ENCODE data around the gene RNF115. TPM values are rescaled to one million over a fixed set of nuclear protein-coding genes. Genes with fewer than 3 reads are reported as not detected.

The RNF115 gene
- polyA plus RNA-seq, 1 donor from 2014 or later: 22.3 TPM

DNA sequence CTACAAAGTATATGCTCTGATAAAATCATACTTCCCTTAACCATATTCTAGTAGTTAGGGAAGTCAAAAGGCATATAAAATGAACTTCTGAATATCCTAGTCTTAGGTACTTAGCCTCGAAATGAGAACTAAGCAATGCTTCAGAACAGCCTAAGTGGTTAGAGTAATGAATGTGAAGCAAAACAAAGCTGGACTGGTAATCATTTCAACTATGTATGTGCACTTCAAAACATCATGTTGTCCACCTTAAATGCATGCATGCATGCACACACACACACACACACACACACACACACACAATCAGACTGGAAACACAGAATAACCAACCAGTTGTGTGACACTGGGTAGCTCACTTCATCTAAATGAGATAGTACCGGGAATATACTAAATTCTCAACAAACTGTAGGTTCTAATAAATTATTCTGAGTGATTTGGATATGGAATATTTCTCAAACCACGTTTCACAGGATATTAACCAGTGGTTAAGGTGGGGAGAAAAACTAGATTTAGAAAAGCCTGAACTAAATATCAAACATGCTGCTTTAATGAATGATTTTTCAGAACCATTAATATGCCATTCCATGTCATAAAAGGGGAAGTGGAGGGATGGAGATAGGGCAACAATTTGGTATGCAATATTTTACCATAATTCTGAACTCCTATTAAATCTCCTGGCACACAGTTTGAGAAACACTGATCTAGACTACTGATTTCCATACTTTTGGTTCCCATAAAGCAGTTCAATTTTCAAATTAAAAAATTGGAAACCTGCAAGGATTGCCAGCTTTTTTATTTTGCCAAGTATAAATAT, 19.5 kb downstream of the RNF115 start:
- TF ChIP-seq EZH2 (IDR thresholded peaks at IDR 0.05; ENCODE audit: borderline replicate concordance, insufficient read depth, low read length, poor library complexity, severe bottlenecking) (no peak), SMC3 (conservative IDR thresholded peaks at IDR 0.05; ENCODE audit: poor library complexity) (no peak), EP300 (conservative IDR thresholded peaks at IDR 0.05; ENCODE audit: poor library complexity, severe bottlenecking) (no peak), REST (IDR thresholded peaks at IDR 0.05; ENCODE audit: borderline replicate concordance) (no peak), TAF1 (IDR thresholded peaks at IDR 0.05; ENCODE audit: low read depth) (no peak), POLR2AphosphoS5 (IDR thresholded peaks at IDR 0.05) (no peak), RAD21 (conservative IDR thresholded peaks at IDR 0.05) (no peak), MXI1 (conservative IDR thresholded peaks at IDR 0.05; ENCODE audit: poor library complexity, severe bottlenecking) (no peak)
- TF ChIP-seq, protein P1, sequence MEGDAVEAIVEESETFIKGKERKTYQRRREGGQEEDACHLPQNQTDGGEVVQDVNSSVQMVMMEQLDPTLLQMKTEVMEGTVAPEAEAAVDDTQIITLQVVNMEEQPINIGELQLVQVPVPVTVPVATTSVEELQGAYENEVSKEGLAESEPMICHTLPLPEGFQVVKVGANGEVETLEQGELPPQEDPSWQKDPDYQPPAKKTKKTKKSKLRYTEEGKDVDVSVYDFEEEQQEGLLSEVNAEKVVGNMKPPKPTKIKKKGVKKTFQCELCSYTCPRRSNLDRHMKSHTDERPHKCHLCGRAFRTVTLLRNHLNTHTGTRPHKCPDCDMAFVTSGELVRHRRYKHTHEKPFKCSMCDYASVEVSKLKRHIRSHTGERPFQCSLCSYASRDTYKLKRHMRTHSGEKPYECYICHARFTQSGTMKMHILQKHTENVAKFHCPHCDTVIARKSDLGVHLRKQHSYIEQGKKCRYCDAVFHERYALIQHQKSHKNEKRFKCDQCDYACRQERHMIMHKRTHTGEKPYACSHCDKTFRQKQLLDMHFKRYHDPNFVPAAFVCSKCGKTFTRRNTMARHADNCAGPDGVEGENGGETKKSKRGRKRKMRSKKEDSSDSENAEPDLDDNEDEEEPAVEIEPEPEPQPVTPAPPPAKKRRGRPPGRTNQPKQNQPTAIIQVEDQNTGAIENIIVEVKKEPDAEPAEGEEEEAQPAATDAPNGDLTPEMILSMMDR (IDR thresholded peaks at IDR 0.05; ENCODE audit: poor library complexity, severe bottlenecking): no peak
- H4K20me1 ChIP-seq (ENCODE audit: insufficient read depth): no peaks in the 10 kb centered on the region
- H3K9ac ChIP-seq (ENCODE audit: low read length): no peak overlapping the region
- H3F3A ChIP-seq (ENCODE audit: insufficient read depth, low read length, poor library complexity, severe bottlenecking): no peaks in the 10 kb centered on the region
- H3K9me3 ChIP-seq (ENCODE audit: low read length): no peaks in the 10 kb centered on the region
- peaks cover 11% of the 10 kb centered on the region for H3K79me2 ChIP-seq (replicated peaks; ENCODE audit: insufficient read depth, low read length)
- no peak overlapping the region for H2AFZ ChIP-seq (ENCODE audit: low read depth, low read length)
- no peaks in the 10 kb centered on the region for H3K9me2 ChIP-seq (ENCODE audit: insufficient read depth, low read length)
- no peaks in the 10 kb centered on the region for H3K27me3 ChIP-seq (ENCODE audit: insufficient read depth, low read depth, low read length)
- H3K27ac ChIP-seq (ENCODE audit: low read length): no peak overlapping the region
- H3K4me3 ChIP-seq (ENCODE audit: low read length): no peak overlapping the region
- H3K36me3 ChIP-seq (ENCODE audit: insufficient read depth, low read length): no peaks in the 10 kb centered on the region
- no peak overlapping the region for H3K4me2 ChIP-seq (ENCODE audit: low read length)

DNA sequence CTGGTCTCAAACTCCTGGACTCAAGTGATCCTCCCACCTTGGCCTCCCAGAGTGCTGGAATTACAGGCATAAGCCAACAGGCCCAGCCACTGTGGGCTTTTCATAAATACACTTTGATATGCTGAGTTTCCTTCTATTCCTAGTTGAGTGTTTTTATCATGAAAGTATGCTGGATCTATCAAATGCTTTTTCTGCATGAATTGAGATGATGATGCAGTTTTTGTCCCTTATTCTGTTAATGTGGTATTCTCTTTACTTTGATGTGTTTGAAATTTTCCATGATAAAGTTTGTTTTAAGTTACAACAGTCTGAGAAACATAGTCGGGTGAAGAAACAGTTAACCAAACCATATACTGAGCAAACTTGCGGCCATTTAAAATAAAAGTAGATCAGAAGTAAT, 24.1 kb downstream of the RNF115 start:
- peaks cover 12% of the 10 kb centered on the region for H3K79me2 ChIP-seq (replicated peaks; ENCODE audit: insufficient read depth, low read length)
- no peak overlapping the region for H3K4me3 ChIP-seq (ENCODE audit: low read length)
- H3K9me2 ChIP-seq (ENCODE audit: insufficient read depth, low read length): no peaks in the 10 kb centered on the region
- TF ChIP-seq RAD21 (conservative IDR thresholded peaks at IDR 0.05) (no peak), TAF1 (IDR thresholded peaks at IDR 0.05; ENCODE audit: low read depth) (no peak), EP300 (conservative IDR thresholded peaks at IDR 0.05; ENCODE audit: poor library complexity, severe bottlenecking) (no peak), REST (IDR thresholded peaks at IDR 0.05; ENCODE audit: borderline replicate concordance) (no peak), SMC3 (conservative IDR thresholded peaks at IDR 0.05; ENCODE audit: poor library complexity) (no peak), EZH2 (IDR thresholded peaks at IDR 0.05; ENCODE audit: borderline replicate concordance, insufficient read depth, low read length, poor library complexity, severe bottlenecking) (no peak), MXI1 (conservative IDR thresholded peaks at IDR 0.05; ENCODE audit: poor library complexity, severe bottlenecking) (no peak)
- no peaks in the 10 kb centered on the region for H3F3A ChIP-seq (ENCODE audit: insufficient read depth, low read length, poor library complexity, severe bottlenecking)
- no peak overlapping the region for H2AFZ ChIP-seq (ENCODE audit: low read depth, low read length)
- no peaks in the 10 kb centered on the region for H3K9me3 ChIP-seq (ENCODE audit: low read length)
- H4K20me1 ChIP-seq (ENCODE audit: insufficient read depth): no peaks in the 10 kb centered on the region
- no peak overlapping the region for H3K4me2 ChIP-seq (ENCODE audit: low read length)
- H3K36me3 ChIP-seq (ENCODE audit: insufficient read depth, low read length): no peaks in the 10 kb centered on the region
- H3K27ac ChIP-seq (ENCODE audit: low read length): no peak overlapping the region
- no peak overlapping the region for H3K9ac ChIP-seq (ENCODE audit: low read length)
- H3K27me3 ChIP-seq (ENCODE audit: insufficient read depth, low read depth, low read length): no peaks in the 10 kb centered on the region

All from neural cell (in vitro differentiated cells).